DMS153 treated with DMSO at 0.1 percent for 48 hours (cell line): Measurements from ENCODE around the gene PBRM1.
A peak's percentile ranks its signal among the peaks of the same experiment; 100 is the strongest.

Experiments used
- DNase-seq: peaks from one replicate; lab custom pipeline; 2025; ENCODE audit not compliant: unreplicated experiment; lab: John Stamatoyannopoulos, UW

The PBRM1 gene

GRCh38 chr3:52670621-52671521 lies 14.8 kb downstream of the PBRM1 start:
- DNase-seq: no peak

DNA sequence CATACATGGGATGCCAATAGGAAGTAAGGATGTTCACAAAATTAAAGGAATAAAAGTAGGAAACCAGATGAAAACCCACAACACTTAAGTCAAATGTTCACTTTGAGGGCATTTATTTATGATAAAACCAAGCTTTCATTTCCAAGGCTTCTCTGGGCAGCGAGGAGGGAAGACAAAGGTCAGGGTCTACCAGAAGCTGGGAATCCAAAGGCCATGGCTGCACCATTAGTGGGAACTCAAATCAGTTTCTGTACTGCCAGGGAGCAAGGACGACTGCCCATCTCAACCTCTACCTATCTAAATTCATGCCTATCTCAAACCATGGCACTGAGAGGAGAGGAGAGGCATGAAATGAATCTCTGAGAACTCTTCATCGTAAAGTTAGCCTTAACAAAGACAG lies 22.6 kb downstream of the PBRM1 start:
- DNase-seq: no peak

DNA sequence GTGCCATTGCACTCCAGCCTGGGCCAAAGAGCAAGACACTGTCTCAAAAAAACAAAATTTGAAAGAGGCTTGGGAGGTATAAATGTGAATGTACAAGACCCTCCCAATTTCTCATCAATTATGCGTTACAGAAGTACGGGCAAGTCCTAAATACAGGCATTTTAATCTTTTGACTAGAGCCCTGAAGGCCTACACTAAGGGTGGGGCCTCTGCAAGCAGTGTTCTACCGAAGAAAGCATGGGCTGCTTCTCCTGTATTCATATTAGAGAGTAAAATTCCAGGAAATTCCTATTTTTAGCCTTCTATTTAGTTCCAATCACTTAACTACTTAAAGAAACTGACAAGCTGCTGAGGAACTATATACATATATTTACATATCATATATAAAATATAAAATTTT lies 25.7 kb downstream of the PBRM1 start:
- no peak for DNase-seq

DNA sequence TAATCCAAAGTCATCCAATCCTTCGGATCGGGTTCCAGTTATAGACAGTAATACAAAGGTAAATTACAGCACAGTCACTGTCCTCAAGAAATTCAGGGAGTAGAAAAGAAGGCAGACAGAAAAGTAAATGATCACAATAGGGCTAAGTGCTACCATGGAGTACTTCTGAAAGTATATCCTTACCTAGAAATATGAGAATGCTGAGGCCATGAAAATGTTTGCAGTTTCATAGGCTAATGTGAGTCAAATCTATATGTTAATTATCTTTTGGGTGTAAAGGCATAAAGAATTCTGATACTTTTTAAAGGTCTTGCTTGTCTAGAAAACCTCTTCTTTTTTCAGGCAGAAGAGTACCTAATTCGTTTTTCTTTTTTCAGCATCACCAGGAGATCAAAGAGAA lies 29.8 kb downstream of the PBRM1 start:
- no peak for DNase-seq

- no peak for DNase-seq
Observed at GRCh38 chr3:52651592-52651991, 34.1 kb downstream of the PBRM1 start.

- no peak for DNase-seq
Observed at GRCh38 chr3:52650439-52650838, 35.3 kb downstream of the PBRM1 start.

DNA sequence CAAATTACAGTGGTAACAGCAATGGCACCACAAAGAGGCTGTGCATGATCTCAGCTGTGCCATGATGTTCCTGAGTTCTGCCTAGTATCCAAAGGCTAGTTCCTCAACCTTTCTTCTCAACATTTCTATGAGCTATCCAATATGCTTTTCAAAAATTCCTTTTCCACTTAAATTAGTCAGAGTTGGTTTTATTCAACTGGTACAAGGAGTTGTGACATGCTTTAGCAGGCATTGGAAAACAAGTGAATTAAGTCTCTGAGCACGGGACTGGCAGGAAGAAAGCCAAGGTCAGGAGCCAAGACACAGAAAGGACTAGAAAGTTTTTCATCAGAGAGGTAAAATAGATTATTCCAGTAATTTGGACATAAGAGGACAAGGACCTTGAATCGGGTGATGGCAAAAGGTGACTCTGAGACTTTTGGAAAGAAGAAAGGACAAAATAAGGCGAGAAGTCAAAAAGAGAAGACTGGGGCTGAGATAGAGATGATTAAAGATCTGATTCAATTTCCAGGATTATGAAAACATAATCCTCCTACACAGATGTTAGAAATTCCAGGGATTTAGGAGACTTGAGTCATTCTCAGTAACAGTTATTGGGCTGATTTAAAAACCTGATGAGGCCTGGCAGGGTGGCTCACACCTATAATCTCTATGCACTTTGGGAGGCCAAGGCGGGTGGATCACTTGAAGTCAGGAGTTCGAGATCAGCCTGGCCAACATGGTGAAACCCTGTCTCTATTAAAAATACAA lies 36.1 kb downstream of the PBRM1 start:
- DNase-seq: no peak

DNA sequence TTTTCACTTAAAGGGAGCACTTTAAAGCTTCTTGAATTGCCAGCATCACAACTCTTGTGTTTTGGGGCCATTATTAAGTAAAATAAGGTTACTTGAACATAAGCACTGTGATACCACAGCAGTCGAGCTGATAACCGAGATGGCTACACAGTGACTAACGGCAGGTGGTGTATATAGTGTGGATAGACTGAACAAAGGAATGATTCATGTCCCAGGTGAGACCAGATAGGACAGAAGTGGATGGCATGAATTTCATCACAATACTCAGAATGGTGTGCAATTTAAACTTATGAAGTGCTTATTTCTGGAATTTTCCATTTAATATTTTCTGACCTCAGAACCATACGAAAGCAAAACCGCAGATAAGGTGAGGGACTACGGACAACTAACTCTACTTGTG lies 40.2 kb downstream of the PBRM1 start:
- DNase-seq: no peak

DNA sequence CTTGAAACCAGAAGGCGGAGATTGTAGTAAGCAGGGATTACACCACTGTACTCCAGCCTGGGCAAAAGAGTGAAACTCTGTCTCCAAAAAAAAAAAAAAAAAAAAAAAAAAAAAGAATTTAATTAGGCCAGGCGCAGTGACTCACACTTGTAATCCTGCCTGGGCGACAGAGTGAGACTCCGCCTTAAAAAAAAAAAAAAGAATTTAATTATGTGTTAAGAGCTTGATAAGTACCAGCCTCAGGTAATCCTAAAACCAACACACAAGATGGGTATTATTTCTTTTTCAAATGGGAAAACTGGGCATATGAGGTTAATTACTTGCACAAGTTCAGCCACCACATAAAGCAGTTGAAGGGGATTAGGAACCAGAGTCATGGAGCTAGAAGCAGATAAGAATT lies 49.0 kb downstream of the PBRM1 start:
- no peak for DNase-seq

GRCh38 chr3:52633786-52634185 lies 51.9 kb downstream of the PBRM1 start:
- DNase-seq: no peak

- DNase-seq: no peak
Observed at GRCh38 chr3:52625041-52625440, 60.7 kb downstream of the PBRM1 start.

DNA sequence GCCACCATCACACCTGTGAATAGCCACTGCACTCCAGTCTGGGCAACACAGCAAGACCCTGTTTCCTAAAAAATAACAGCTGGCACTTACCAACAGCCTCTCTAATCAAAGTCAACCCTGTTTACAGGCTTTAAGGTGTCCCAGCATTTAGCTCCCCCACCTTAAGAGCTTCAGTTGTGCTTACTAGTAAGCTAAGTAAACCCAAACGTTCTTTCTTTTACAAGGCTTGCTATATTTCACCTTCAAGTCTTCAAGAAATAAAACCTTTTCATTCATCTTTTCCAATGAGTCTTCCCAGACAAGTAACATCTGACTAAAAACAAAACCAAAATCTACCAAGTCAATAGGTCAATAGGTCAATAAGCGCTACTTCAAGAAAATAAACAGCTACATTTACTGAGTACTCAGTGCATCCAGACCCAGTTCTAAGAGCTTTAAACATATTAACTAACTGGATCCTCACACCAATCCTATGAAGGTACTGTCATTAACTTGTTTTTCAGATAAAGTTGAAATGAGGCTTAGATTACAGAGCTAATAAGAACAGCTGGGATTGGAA lies 62.4 kb downstream of the PBRM1 start:
- no peak for DNase-seq

DNA sequence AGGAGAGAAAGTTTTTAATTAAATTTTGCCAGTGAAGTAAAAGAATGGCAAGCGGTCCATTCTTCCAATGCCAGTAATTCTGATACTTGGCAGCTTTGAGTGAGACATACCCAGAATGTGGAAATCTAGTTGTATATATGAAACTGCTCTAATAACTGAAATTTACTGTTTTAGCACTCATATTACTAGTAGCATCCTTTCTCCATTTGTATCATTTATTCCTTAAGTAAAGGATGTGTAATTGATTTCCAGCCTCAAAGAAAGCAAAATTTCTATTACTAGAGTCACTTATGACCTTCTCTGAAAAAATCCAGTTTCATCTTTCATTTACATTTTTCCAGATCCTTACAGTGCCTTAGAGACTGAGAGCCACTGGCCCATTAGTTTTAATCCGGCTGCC lies 65.1 kb downstream of the PBRM1 start:
- no peak for DNase-seq

DNA sequence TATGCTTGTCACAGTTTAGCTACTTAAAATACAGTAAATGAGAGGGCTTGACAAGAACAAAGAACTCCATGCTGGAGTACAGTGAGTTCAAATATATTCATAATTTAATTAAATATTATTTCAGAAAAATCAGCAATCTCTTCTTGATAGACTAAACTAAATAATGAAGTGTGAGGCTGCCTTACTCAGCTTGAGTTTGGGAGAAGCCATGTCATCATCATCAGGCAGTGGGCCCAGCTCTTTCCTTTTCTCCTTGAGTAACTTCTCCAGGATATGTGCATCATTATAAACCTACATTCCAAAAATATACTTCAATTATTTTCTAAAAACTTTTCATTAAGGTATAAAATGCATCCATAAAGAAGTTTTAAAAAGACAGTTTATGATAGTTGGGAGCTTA lies 70.5 kb downstream of the PBRM1 start:
- no peak for DNase-seq

DNA sequence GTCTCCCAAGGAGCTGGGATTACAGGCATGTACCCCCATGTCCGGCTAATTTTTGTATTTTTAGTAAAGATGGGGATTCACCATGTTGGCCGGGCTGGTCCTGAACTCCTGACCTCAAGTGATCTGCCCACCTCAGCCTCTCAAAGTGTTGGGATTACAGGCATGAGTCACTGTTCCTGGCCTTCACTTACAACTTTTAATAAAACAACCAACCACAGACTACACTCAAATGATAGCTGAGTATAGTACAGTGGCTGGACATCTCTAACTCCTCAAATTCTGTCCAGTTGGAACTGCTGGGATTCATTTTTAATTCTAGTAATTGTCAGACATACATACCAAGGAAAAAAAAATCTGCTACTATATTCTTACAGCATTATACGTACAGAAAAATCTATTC lies 71.0 kb downstream of the PBRM1 start:
- no peak for DNase-seq

DNA sequence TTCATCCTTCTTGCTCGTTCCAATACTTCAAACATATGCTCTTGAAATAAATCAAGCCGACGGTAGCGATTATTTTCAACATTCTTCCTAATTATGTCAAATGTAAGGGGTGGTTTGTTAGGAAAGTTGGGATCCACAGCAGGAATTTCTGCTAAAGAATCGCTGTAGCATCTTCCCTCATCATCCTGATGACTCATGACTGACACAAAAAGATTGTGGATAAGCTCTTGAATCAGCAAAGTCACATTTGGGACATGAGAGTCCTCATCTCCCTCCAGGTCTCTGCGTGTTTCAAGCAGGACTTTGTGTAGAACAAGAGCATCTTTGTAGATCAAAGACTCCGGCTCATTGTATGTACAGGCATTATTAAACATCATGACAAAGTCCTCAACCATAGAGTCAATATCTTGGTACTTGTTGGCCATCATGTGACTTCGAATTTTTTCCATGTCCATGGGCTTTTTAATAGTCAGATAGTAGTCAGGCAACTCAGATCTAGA lies 76.3 kb downstream of the PBRM1 start:
- DNase-seq: no peak

GRCh38 chr3:52608337-52608736 lies 77.4 kb downstream of the PBRM1 start:
- no peak for DNase-seq

GRCh38 chr3:52606373-52607085 lies 79.2 kb downstream of the PBRM1 start:
- DNase-seq: peak; percentile 47

DNA sequence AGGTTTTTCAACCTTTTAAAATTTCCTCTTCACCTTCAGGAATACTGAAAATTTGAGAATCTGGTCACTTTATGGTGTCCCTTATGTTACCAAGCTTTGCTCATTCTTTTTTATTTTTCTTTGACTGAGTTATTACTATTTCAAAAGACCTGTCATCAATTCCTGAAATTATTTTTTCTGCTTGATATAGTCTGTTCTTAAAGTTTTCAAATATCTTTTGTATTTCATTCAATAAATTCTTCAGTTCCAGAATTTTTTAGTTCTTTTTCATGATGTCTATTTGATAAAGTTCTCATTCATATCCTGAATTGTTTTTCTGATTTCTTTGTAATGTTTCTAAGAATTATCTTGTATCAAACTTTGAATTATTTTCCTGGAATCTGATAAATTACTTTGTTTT lies 85.5 kb downstream of the PBRM1 start:
- no peak for DNase-seq

GRCh38 chr3:52596658-52597265 lies 89.0 kb downstream of the PBRM1 start:
- DNase-seq: no peak

DNA sequence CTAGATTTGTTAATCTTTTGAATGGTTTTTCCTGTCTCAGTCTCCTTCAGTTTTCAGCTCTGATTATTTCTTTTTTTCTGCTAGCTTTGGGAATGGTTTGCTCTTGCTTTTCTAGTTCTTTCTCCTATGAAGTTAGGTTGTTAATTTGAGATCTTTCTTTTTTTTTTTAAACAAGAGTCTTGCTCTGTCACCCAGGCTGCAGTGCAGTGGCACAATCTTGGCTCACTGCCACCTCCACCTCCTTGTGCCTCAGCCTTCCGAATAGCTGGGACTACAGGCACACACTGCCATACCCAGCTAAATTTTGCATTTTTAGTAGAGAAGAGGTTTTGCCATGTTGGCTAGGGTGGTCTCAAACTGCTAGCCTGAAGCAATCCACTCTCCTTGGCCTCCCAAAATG lies 92.6 kb downstream of the PBRM1 start:
- no peak for DNase-seq
